Natural killer cell (primary cell): Measurements from ENCODE around the gene HOXA7. TPM values are rescaled to one million over a fixed set of nuclear protein-coding genes. Genes with fewer than 3 reads are reported as not detected.

Experiments
- ATAC-seq, 3 donors: fragments of 150-1000 bp in 2 of 3; fragments of 200-7000 bp in 1 of 3; cut with Tn5 transposase; 1 replicate in 1 of 3; 2 replicates in 2 of 3; pipeline ENCODE4 v1.10.0; 2021; ENCODE audit warnings: mild to moderate bottlenecking in 2 of 3, moderate library complexity in 2 of 3
- DNase-seq, 2 donors: peaks; one replicate each; pipeline versions ENCODE4 v3.0.0 to v3.0.0-alpha.2; 2013 to 2021; ENCODE audit warnings: mixed read lengths in 1 of 2
- H3K27ac ChIP-seq: one replicate; pipeline ENCODE4 v1.5.1; 2013; ENCODE audit warnings: mild to moderate bottlenecking, low read length
- H3K27me3 ChIP-seq: one replicate; pipeline ENCODE4 v1.6.1; 2013; ENCODE audit warnings: low read length; ENCODE audit not compliant: control insufficient read depth, insufficient read depth
- H3K36me3 ChIP-seq: one replicate; pipeline ENCODE4 v1.6.1; 2013; ENCODE audit warnings: low read length; ENCODE audit not compliant: control insufficient read depth, insufficient read depth
- H3K4me1 ChIP-seq: one replicate; pipeline ENCODE4 v1.6.1; 2013; ENCODE audit warnings: low read length; ENCODE audit not compliant: control insufficient read depth, insufficient read depth
- H3K4me3 ChIP-seq: one replicate; pipeline ENCODE4 v1.5.1; 2013; ENCODE audit warnings: low read length
- H3K9me3 ChIP-seq: one replicate; pipeline ENCODE4 v1.6.1; 2013; ENCODE audit warnings: low read length; ENCODE audit not compliant: control insufficient read depth, insufficient read depth
- H3K27ac Mint-ChIP-seq, 2 donors: one replicate each; pipeline ENCODE4 v1.8.0; 2022; ENCODE audit warnings: mild to moderate bottlenecking in 2 of 2, mixed read lengths in 2 of 2, moderate library complexity in 1 of 2
- H3K27me3 Mint-ChIP-seq, 2 donors: one replicate each; pipeline ENCODE4 v1.8.0; 2022; ENCODE audit warnings: low read depth in 2 of 2, mixed read lengths in 2 of 2
- H3K36me3 Mint-ChIP-seq: one replicate; pipeline ENCODE4 v1.8.0; 2022; ENCODE audit warnings: mixed read lengths
- H3K4me1 Mint-ChIP-seq, 2 donors: one replicate each; pipeline ENCODE4 v1.8.0; 2022; ENCODE audit warnings: mixed read lengths in 2 of 2
- H3K4me3 Mint-ChIP-seq: one replicate; pipeline ENCODE4 v1.8.0; 2022; ENCODE audit warnings: mild to moderate bottlenecking, moderate library complexity, mixed read lengths
- H3K9me3 Mint-ChIP-seq, 2 donors: one replicate each; pipeline ENCODE4 v1.8.0; 2022; ENCODE audit warnings: mixed read lengths in 2 of 2
- WGBS: methylation state at CpG from one replicate; pipeline ENCODE4 v1.1.7; 2013; ENCODE audit warnings: missing lambda C conversion rate; ENCODE audit not compliant: insufficient coverage; 5-methylcytosine and 5-hydroxymethylcytosine counted together
- intact Hi-C: fragments of 100-400 bp; cut with micrococcal nuclease; formaldehyde crosslinking; loops from one replicate; pipeline ENCODE4 v1.14.2; 2022
- total RNA-seq, 4 donors: library from RNA; stranded (reverse); fragments of 120-200 nt in 1 of 4; gene quantifications; one replicate each; pipeline versions ENCODE4 v1.2.3 to v1.2.4, GENCODE V29; 2013 to 2022
- TF ChIP-seq, protein P1 (sequence below): fragments of 200-600 bp; IDR thresholded peaks from one replicate; pipeline ENCODE4 v1.8.0; 2022; ENCODE audit warnings: antibody characterized with exemption

The HOXA7 gene
- total RNA-seq, 3 donors from 2014 or later (not counting 1 experiment from before 2014, with no cell fraction given) = not detected

DNA sequence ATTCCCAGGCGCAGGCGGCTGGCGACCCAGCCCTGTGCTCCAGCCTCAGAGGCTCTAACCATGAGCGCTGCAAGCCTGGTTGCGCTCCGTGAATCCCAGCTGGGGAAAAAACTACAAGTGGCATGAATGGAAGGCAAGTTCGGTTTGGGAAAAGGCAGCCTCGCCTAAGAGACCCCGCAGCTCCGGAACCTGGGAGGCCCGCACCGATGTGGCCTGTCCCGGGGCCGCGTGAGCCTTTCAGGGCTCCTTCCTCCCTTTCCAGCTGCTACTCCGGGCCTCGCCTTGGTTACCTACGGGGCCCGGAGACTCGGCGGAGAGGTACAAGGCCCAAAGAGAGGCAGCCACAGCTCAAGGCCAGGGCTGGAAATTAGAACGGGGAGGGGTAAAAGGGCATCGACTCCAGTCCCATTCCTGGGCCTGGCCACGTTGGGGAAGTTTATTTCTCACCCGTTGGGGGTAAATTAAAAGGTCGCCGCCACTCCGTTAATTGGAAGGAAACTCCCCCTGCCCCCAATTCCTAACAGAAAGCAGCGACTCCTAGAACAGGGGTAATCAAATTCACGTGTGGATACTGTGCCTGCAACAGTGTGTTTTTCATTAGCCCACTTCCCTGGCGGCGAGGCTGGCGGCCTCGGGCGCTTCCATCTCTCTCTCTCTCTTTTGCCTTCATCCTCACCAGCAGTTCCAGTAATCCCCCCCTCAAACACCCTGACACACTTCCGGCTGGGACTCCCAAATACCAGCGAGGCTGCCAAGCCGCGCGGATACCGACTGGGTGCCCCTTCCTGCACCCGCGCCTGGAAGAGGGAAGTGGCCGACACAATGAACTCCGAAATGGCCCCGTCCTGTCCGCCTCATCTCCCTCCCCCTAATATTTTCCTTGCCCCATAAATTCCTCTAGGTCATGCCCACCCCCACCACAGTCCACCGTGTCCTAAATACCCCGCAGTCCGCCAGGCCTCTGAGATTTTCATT is 10.3 kb upstream of the HOXA7 start:
- no peaks in the 10 kb centered on the region for H3K9me3 Mint-ChIP-seq
- no peaks in the 10 kb centered on the region for H3K9me3 ChIP-seq
- intact Hi-C loops = loop anchor here (10.0 kb wide), 1 partner anchor 78 kb away; the partner anchor contains the start of gene EVX1
- TF ChIP-seq, protein P1, sequence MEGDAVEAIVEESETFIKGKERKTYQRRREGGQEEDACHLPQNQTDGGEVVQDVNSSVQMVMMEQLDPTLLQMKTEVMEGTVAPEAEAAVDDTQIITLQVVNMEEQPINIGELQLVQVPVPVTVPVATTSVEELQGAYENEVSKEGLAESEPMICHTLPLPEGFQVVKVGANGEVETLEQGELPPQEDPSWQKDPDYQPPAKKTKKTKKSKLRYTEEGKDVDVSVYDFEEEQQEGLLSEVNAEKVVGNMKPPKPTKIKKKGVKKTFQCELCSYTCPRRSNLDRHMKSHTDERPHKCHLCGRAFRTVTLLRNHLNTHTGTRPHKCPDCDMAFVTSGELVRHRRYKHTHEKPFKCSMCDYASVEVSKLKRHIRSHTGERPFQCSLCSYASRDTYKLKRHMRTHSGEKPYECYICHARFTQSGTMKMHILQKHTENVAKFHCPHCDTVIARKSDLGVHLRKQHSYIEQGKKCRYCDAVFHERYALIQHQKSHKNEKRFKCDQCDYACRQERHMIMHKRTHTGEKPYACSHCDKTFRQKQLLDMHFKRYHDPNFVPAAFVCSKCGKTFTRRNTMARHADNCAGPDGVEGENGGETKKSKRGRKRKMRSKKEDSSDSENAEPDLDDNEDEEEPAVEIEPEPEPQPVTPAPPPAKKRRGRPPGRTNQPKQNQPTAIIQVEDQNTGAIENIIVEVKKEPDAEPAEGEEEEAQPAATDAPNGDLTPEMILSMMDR = no peak
- DNase-seq (peak in 1 of 2 donors; percentile 23), ATAC-seq (no peak)
- WGBS = 24% methylated on average over 50 of the region's 50 CpGs
- no peaks in the 10 kb centered on the region for H3K36me3 ChIP-seq
- H3K27ac Mint-ChIP-seq = peak overlapping the region; percentile 46 to 65
- H3K27me3 Mint-ChIP-seq = peaks cover 82% of the 10 kb centered on the region in 2 donors
- peak overlapping the region; percentile 40 for H3K4me3 ChIP-seq
- no peak overlapping the region for H3K27ac ChIP-seq
- peak overlapping the region; percentile 78 for H3K4me3 Mint-ChIP-seq
- peaks cover 78% of the 10 kb centered on the region for H3K27me3 ChIP-seq
- H3K4me1 Mint-ChIP-seq = peaks cover 36 to 48% of the 10 kb centered on the region in 2 donors
- H3K36me3 Mint-ChIP-seq = peaks cover 14% of the 10 kb centered on the region
- H3K4me1 ChIP-seq = peaks cover 73% of the 10 kb centered on the region

GRCh38 chr7:27165996-27166530 is 9.6 kb upstream of the HOXA7 start:
- Histone ChIP-seq H3K9me3 (no peaks in the 10 kb centered on the region), H3K4me1 (peaks cover 72% of the 10 kb centered on the region), H3K36me3 (no peaks in the 10 kb centered on the region), H3K4me3 (peak overlapping the region; percentile 40), H3K27ac (no peak overlapping the region), H3K27me3 (peaks cover 74% of the 10 kb centered on the region)
- WGBS = 5% methylated on average over 46 of the region's 46 CpGs
- Mint-ChIP-seq H3K36me3 (peaks cover 7% of the 10 kb centered on the region), H3K27ac (peak overlapping the region in 1 of 2 donors; percentile 69), H3K9me3 (no peaks in the 10 kb centered on the region), H3K27me3 (peaks cover 75 to 76% of the 10 kb centered on the region in 2 donors), H3K4me3 (peak overlapping the region; percentile 87), H3K4me1 (peaks cover 28 to 44% of the 10 kb centered on the region in 2 donors)
- DNase-seq = peak in 1 of 2 donors; percentile 49
- ATAC-seq = no peak
- TF ChIP-seq, protein P1 = no peak
- intact Hi-C loops = loop anchor here (2.0 to 10.0 kb wide), 3 partner anchors 19 to 1309 kb away; partner anchors contain the start of genes EVX1 and HOXA11

- H3K4me1 ChIP-seq = peaks cover 78% of the 10 kb centered on the region
- Mint-ChIP-seq H3K4me1 (peaks cover 28 to 49% of the 10 kb centered on the region in 2 donors), H3K27ac (peak within 1 kb of the TSS; percentile 60 to 69), H3K9me3 (no peaks in the 10 kb centered on the region), H3K36me3 (peaks cover 7% of the 10 kb centered on the region), H3K4me3 (peak within 1 kb of the TSS; percentile 87), H3K27me3 (peaks cover 68 to 72% of the 10 kb centered on the region in 2 donors)
- intact Hi-C loops = loop anchor here (2.0 to 10.0 kb wide), 3 partner anchors 19 to 1309 kb away; partner anchors contain the start of genes EVX1 and HOXA11
- H3K27ac ChIP-seq = no peak within 1 kb of the TSS
- peak within 1 kb of the TSS; percentile 40 for H3K4me3 ChIP-seq
- WGBS = 3% methylated on average over 80 of the region's 82 CpGs
- DNase-seq (peak in 1 of 2 donors; percentile 50), ATAC-seq (peak; percentile 32 to 67 (median 54))
- H3K9me3 ChIP-seq = no peaks in the 10 kb centered on the region
- peaks cover 72% of the 10 kb centered on the region for H3K27me3 ChIP-seq
- TF ChIP-seq, protein P1 = no peak
- no peaks in the 10 kb centered on the region for H3K36me3 ChIP-seq
These were observed 8.9 kb upstream of the HOXA7 start, which contains the start of gene HOXA9 for GRCh38 chr7:27165089-27165995. TSS of gene HOXA9 (minus strand) at chr7:27165537. CDS start at chr7:27165457, 80 bp downstream.
